GM19193 (cell line): ENCODE results near the gene QPRT.

Source experiments
- POLR2A ChIP-seq: IDR thresholded peaks from 4 replicates; pipeline ENCODE4 v1.6.1; 2011; ENCODE audit not compliant: insufficient read depth, insufficient read length; ENCODE audit errors: extremely low read depth

Gene QPRT

DNA sequence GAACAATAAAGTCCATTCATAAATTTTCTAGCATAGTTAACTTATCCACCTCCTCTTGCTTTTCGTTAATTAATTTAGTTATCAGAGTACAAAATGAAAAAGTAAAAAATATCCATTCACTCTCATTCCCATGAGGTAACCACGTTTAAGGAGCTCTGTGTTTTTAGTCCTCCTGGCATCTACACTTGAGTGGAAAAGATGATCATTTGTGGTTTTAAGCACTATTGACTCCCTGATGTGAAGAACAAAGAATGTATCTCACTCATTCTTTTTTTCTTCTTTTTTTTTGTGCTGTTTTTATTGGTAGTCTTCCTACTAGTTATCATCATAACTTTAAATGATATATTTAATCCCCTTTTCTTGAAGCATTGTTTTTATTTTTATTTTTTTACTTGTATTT, 26.1 kb downstream of the QPRT start:
- no peak for TF ChIP-seq POLR2A

DNA sequence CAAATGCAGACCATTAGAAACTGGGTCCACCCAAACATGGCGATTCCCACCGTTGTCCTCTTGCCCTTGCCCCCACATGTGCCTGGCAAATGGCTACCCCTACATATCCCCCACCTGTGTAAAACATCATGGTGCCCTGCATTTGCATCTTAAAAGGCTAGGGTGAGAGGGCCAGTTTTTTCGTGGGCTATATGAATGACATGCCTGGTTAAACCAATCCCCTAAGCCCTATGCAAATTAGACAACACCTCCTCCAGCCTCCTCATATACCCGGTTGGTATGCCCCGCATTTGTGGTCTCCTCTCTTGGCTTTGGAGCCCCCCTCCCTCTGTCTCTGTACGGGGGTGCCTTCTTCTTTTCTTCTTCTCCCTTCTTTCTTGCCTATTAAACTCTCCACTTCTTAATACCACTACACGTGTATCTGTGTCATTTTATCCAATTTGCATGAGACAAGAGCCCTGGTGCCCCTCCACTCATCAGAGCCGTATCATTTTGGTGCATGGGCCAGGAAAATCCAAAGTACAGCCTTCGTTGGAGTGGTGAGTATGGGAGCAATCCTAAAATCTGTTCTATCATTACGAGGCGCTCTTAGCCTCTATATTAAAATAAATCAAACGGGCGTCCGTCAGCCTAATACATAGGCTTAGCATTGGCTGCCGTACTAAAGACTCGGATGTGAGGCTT, 30.1 kb downstream of the QPRT start:
- no peak for TF ChIP-seq POLR2A

DNA sequence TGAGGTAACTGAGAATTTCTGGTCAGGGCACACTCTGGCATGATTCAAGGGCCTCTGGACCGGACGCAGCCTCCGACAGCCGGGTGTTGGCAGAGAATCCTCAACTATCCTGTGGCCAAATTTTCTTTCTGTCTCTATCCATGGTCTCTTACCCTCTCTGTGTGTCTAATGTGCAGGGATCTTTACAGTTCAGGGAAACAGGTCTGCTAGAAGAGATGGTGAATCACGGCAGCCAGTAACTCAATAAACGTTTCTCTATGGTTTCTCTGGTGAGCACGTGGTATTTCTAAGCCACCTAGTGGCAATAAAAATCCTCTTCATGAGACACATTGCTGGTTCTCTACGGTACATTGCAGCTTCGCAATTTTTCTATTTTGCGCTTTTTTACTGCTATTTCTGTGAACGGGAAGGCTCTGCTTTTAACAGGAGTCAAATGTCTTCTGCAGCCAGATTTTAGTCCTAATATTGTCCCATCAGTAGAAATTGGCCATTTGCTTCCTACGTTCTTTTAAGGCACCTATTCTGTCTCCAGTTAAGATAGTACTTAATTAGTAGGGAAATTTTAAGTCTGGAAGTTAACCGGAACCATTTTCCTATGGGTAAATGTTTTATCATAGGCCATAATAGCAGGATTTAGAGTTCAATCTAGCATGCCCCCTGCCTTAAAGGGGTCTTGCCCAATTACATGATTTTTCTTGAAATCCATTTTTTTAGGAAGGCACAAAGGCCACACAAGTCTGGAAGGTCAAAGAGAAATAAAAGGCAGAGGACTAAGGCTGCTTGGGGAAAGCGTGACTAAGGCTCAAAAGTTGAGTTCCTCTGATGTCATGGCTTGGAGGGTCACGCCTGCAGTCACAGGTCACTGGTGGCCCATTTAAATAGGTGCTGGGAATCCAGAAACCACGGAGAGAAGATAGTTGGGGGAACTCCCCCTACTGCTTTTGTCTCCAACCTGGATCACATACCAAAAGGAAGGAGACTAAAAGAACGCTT, 31.5 kb downstream of the QPRT start:
- no peak for TF ChIP-seq POLR2A

DNA sequence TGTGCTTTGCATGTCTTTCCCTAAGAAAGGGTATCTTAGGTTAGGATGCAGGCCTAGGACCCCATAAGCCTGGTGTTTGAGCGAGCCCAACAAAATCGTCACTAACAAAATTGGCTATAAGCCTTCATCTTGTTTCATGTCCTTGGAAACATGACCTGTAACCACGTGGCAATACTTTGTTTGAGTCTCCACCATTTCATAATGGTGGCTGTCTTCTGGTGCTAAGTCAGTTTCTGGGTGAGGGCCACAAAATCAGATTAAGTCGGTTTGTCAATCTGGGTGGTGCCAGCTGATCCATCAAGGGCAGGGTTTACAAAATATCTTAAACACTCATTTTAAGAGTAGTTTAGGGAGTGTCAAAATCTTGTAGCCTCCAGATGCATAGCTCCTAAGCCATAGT, 33.8 kb downstream of the QPRT start:
- no peak for TF ChIP-seq POLR2A

DNA sequence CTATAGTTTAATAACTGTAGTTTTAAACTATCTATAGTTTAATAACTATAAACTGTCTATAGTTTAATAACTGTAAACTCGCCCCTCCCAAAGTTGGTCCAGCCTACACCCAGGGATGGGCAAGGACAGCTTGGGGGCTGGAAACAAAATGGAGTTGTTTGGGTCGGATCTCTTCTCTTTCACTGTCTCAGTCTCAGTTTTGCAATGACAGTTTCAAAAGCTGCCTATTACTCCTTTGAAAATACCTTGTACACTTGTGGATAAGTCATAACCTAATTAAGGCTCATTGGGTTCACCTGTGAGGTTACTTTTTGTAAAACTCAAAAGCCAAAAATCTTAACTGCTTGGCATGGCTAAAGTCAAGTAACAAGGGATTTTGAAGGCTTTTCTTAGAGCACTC, 35.4 kb downstream of the QPRT start:
- TF ChIP-seq POLR2A, result no peak

DNA sequence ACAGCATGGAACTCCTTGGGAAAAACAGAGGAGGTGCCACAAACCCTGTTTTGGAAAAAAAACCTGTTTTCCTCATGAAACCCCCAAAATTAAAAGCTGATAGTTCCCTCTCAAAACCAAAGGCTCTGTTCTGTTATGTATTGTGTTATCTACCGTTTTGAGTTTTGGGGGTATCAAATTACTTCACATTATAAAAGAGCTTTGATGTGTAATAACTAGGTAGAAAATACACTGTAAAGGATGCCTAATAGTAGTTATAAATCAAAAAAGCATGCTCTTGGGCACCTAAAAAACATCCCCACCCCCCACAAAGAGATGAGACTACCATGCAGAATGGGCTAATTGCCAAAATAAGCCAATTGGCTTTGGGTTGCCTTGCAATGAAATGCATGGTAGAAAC, 36.0 kb downstream of the QPRT start:
- no peak for TF ChIP-seq POLR2A

DNA sequence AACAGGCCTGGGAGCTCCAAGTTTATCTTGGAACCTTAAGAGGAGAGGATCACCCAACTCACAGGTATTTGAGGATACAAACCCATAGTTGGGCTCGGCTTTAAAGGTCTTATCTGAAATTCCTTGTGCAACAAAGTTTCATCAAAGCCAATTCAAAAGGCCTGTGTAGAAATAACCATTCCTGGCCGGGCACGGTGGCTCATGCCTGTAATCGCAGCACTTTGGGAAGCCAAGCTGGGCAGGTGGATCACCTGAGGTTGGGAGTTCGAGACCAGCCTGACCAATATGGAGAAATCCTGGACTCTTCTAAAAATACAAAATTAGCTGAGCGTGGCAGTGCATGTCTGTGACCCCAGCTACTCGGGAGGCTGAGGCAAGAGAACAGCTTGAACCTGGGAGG, 38.1 kb downstream of the QPRT start:
- no peak for TF ChIP-seq POLR2A

DNA sequence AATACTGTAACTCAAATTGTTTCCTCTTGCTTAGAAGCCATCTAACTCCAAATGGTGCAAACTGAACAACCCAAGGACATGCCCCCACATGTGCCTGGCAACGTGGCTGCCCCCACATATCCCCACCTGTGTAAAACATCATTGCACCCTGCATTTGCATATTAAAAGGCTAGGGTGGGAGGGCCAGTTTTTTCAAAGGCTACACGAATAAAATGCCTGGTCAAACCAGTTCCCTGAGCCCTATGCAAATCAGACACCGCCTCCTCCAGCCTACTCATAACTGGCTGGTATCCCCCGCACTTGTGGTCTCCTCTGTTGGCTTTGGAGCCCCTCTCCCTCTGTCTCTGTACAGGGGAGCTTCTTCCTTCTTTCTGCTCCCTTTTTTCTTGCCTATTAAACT, 40.1 kb downstream of the QPRT start:
- no peak for TF ChIP-seq POLR2A

DNA sequence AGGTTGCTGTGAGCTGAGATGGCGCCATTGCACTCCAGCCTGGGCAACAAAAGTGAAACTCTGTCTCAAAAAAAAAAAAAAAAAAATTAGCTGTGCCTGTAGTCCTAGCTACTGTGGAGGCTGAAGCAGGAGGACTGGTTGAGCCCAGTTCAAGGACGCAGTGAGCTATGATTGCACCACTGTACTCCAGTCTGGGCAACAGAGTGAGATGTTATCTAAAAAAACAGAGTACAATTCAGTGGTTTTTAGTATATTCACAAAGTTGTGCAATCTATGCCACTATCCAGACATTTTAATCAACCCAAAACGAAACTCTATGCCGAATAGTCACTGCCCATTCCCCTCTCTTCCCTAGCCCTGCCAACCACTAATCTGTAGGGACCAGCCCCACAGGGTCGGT, 41.7 kb downstream of the QPRT start:
- TF ChIP-seq POLR2A, result no peak

DNA sequence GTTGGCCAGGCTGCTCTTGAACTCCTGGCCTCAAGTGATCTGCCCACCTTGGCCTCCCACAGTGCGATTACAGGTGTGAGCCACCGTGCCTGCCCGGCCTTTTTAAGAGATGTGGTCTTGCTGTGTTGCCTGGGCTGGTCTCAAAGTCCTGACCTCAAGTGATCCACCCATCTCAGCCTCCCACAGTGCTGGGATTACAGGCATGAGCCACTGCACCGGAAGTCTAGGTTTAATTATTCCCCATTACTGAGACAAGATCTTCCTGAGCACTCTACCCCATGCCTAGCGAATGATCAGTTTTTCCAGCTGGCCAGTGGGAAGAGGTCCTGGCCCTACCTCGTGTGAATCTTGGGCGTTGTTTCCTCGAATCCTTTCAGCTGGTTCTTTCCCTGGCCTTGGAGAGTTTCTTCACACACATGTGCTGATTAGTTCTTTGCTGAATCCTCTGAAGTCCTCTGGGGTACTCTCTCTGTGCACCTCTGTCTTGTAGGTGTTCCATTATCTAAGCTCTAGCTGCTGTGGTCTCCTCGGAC, 47.9 kb downstream of the QPRT start:
- no peak for TF ChIP-seq POLR2A

DNA sequence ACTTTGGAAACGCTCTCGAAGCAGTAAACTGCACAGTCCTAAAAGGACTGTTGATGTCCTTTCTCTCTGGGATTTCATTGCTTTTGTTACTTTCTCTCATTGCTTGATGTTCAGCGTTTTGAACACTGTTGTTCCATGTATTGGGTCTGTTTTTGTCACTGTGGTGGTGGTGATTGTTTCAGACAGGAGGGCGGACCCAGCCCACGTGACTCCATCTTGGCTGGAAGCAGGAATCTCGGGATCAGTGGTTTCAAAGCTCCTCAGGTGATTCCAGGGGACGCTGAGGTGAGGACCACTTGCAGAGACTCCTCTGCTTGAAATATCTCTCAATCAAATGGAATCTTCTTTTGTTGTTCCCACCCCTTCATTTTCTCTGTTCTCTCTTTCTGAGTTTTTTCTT, 48.5 kb downstream of the QPRT start:
- TF ChIP-seq POLR2A, result no peak

DNA sequence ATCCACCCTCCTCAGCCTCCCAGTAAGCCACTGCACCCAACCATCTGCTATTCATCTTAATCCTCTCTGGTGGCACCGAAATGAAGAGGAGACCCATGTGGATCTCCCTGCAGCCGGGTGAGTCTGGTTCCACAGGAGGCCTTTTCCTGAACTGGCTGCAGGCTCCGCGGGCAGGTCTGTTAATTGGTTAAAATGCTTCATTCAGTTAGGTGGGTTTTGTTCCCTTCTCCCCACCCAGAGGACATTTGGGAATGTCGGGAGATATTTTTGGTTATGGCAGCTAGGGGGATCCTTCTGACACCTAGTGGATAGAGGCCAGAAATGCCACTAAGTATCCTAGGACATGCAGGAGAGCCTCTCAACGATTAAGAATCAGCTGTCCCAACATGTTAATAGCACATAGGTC, 50.1 kb downstream of the QPRT start:
- no peak for TF ChIP-seq POLR2A

DNA sequence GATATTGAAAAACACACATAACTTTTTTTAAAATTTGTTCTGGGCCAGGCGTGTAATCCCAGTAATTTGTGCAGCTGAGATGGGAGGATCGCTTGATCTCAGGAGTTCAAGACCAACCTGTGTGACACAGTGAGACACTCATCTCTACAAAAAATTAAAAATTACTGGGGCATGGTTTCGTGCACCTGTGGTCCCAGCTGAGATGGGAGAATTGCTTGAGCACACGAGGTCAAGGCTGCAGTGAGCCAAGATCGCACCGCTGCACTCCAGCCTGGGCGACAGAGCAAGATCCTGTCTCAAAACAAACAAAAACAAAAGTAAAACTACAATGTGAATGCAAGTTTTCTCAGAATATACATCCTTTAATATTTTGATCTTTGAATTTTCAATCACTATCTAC, 51.7 kb downstream of the QPRT start:
- TF ChIP-seq POLR2A, result no peak

DNA sequence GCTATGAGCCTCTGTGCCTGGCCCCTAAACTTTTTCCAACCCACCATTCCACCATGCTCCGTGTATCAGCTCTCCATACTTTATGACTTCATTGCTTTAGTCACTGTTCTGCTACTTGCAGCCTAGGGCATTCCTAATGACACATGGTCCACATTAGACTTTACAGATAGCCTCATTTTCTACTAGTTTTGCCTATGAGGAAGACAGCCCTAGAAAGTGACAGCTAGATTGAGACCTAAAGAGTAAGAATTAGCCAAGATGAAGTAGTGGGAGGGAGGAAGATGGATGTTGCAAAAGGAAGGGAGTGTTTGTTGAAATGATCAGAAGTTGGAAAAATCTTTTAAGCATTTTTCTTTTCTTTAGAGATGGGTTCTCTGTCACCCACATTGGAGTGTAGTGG, 55.8 kb downstream of the QPRT start:
- TF ChIP-seq POLR2A, result no peak

DNA sequence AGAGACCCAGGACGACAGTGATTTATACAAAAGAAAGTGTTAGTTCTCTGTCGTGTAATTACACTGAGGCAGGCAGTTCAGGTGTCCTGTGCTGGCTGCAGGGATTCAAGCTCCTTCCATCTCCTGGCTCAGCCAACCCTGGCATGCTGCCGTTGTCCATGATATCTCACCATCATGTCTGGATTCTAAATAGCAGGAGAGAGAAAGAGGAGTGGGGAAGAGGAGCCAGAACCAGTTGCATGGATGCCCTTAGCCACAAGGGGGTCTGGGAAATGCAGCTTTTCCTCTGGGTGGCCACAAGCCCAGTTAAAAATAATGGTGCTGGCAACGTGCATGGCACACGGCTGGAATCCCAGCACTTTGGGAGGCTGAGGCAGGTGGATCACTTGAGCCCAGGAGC, 57.1 kb downstream of the QPRT start:
- no peak for TF ChIP-seq POLR2A

DNA sequence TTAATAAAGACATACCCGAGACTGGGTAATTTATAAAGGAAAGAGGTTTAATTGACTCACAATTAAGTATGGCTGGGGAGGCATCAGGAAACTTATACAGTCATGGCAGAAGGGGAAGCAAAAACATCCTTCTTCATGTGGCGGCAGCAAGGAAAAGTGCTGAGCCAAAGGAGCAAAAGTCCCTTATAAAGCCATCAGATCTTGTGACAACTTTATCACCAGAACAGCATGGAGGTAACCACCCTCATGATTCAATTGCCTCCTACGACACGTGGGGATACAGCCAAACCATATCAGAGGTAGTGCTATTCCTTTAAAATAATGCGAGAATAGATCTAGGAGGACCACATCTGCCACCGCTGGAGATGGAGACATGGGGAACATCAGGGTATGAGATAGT, 57.8 kb downstream of the QPRT start:
- no peak for TF ChIP-seq POLR2A
